SW 1271 (cell line): ENCODE measurements around the gene NMNAT2.
"Not testable (repeated sequence)": the region's sequence is repeated elsewhere in the genome, so short reads cannot be mapped to it uniquely, and the experiment has no call there.

Experiments
- DNase-seq, 2 experiments: peaks; one replicate each; lab custom pipeline; 2025; lab: John Stamatoyannopoulos, UW

NMNAT2 gene

DNA sequence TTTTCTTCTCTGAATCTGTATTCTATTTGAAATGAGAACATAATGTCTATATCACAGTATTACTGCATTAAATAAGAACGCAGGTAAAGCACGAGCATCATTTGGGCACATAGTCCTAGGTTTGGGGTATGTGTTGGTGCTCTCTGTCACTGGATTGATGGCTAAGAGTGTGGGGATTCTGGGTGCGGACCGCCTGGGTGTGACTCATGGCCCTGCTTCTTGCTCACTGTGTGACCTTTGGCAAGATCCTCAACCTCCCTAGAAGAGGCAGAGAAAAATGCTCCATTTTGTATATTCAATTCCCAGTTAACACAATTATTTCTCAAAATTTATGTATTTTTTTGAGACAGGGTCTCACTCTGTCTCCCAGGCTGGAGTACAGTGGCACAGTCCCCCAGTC lies 132.4 kb downstream of the NMNAT2 start:
- DNase-seq: no peak

GRCh38 chr1:183285256-183285655 lies 132.9 kb downstream of the NMNAT2 start:
- DNase-seq: no peak

GRCh38 chr1:183284086-183284485 lies 134.1 kb downstream of the NMNAT2 start:
- no peak for DNase-seq

DNA sequence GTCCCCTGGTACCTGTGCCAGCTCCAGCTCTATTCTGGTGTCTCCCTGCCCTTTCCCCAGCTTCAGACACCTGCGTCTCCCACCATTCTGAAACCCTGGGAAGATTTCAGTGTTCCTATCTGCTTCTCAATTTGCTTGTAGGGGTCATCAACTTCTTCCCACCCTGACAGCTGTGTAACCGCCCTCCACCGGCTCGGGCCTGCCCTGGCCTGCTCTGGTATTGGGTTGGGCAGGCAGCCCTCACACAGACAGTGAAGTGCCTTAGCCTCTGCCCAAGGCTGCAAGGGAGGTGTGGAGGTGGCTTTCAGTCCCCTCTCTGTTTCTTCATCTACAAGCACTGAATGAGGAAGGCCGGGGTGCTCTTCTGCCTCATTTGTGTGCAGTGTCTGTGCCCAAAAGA lies 134.9 kb downstream of the NMNAT2 start:
- DNase-seq: no peak

DNA sequence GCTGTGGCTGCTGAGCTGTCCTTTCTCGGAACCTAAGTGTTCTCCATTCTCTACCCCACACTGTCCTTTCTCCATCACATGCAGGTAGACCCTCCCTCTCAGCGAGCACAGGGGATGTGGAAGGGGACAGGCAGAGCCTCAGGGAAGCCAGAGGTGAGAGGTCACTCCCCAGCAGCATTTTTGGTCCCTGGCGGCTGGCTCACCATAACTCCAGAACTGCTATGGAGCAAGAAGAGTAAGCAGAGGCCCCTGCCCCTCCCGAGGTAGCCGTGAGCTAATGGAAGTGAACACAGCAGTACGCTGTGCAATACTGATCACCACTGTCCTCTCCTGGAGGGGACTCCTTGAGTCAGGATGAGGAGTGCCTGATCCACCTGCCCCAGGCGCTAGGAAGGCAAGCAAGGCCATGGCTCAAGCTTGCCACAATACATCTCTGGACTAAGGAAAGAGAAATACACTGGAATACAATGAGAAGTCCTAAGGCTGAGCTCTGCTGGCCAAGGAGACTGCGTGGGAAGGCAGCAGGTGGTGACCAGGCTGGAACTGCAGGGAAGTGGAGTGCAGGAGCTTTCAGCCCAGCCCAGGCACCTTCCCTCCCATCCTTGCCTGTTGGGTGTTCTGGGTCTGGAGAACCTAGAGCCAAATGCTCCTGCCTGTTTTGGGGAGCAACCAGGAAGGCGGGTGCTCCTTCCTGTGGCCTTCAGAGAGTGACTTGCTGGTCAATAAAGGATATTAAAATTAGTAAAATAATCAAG lies 135.9 kb downstream of the NMNAT2 start:
- no peak for DNase-seq

- peak; percentile 49 to 67 for DNase-seq
Observed at GRCh38 chr1:183281553-183282091, 136.6 kb downstream of the NMNAT2 start.

GRCh38 chr1:183281039-183281438 lies 137.1 kb downstream of the NMNAT2 start:
- DNase-seq: peak in 1 of 2 experiments; percentile 41

- DNase-seq: no peak
Observed at GRCh38 chr1:183279835-183280234, 138.3 kb downstream of the NMNAT2 start.

DNA sequence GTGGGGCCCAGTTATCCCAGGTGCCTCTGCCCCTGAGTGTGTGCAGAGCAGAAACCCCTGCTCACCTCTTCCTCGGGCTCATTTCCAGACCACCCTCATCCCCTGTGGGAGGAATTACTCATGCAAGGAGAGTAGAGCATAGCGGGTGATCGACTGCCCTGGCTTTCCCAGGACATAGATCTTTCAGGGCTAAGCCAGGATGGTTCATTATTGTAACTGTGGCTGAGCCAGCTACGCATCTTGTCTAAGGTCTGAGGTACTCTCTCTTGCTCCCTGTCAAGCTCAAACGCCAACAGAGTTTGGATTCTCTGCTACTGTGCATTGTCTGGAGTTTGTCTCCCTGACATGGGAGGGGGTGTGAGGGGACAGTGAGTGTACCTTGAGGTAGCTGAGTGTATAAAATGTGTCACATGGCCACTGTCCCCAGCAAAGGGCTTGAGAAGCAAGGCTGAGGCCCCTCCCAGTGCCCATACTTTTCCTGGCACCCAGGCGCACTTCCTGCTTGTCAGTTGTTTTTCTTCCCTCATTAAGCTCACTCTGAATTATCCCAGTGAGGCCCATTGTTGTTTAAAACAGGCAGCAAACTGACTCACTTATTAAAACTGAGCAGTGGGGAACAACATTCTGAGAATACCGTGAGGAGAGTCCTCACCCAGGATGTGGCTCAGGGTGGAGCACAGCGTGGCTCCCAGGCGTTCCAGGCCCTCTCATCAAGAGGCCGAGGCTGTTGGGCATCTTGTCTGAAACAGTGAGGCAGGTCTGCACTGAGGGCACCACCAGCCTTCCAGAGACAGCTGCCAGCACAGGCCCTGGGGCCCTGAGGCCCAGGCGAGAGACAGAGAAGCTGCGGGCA lies 139.2 kb downstream of the NMNAT2 start:
- peak in 1 of 2 experiments; percentile 39 for DNase-seq

- DNase-seq: no peak
Observed at GRCh38 chr1:183277821-183278738, 140.1 kb downstream of the NMNAT2 start.

- no peak for DNase-seq
Observed at GRCh38 chr1:183276386-183277080, 141.6 kb downstream of the NMNAT2 start.

DNA sequence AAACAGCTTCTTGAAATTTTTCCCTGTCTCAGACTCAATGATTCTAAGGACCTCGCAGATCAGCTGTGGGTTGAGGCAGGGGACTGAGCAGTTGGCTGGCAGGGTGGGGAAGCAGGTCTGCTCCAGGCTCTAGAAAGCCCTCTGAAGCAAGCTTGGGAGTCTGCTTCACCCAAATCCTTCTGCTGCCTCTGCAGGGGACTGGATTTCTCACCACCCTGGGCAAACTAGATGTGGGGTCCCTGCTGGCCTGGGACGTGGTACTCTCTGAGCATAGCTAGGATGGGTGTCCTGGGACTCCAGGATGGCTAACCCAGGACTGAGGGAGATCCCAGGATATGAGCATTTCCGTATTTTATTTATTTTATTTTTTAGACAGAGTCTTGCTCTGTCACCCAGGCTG lies 142.9 kb downstream of the NMNAT2 start:
- DNase-seq: no peak

GRCh38 chr1:183274836-183275235 lies 143.3 kb downstream of the NMNAT2 start:
- no peak for DNase-seq

- not testable (repeated sequence) for DNase-seq
Observed at GRCh38 chr1:183273984-183274383, 144.2 kb downstream of the NMNAT2 start.

- no peak for DNase-seq
Observed at GRCh38 chr1:183273300-183273699, 144.9 kb downstream of the NMNAT2 start.

DNA sequence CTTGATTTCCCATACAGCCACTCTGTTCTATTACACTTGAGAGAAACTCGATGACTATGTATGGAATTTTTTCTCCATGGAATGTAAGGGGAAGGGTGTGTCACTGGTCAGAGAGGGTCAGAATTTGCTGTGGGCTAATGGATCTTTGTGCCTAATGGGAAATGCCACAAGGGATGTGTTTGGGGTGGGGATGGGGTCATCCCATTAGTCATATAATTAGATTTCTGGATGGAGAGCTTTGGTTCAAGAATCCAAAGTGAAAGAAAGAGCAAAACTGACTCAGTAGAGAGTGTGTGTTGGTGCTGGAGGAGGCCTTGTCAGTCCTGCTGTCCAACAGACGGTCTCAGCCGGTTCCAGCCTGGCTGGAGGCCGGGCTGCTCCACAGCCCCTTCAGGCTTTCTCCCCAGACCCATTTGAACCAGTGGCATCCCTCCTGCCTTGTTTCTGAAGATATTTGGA lies 145.8 kb downstream of the NMNAT2 start:
- peak in 1 of 2 experiments; percentile 63 for DNase-seq

GRCh38 chr1:183270541-183271141 lies 147.5 kb downstream of the NMNAT2 start:
- DNase-seq: no peak

- DNase-seq: no peak
Observed at GRCh38 chr1:183267646-183268431, 150.3 kb downstream of the NMNAT2 start.

- no peak for DNase-seq
Observed at GRCh38 chr1:183263886-183264602, 154.1 kb downstream of the NMNAT2 start.
